Keratinocyte (primary cell): Measurements from ENCODE around the gene SCUBE1. TPM values are rescaled to one million over a fixed set of nuclear protein-coding genes. Genes with fewer than 3 reads are reported as not detected.

Experiments used
- DNase-seq: peaks from one replicate; pipeline ENCODE4 v3.0.0-alpha.2; 2011; ENCODE audit warnings: low read depth, missing footprints, low spot score
- FAIRE-seq: peaks from 2 replicates; lab custom pipeline; 2011; peaks lifted over from hg19 to GRCh38; lab: Jason Lieb, UNC
- H2AFZ ChIP-seq: 2 replicates; pipeline ENCODE4 v1.6.0; 2012; ENCODE audit warnings: low read length, control low read depth, inconsistent platforms; ENCODE audit not compliant: control insufficient read depth
- H3K27ac ChIP-seq: 2 replicates; pipeline ENCODE4 v1.5.1; 2011; ENCODE audit warnings: low read length; ENCODE audit not compliant: control insufficient read depth, insufficient read depth
- H3K27me3 ChIP-seq: 3 replicates; pipeline ENCODE4 v1.6.0; 2011; ENCODE audit warnings: low read length; ENCODE audit not compliant: control insufficient read depth, insufficient read depth; ENCODE audit errors: extremely low read depth
- H3K36me3 ChIP-seq, 2 experiments: 2 replicates in 1 of 2; 3 replicates in 1 of 2; pipeline ENCODE4 v1.5.1; 2011; ENCODE audit warnings: low read length in 2 of 2, mild to moderate bottlenecking in 1 of 2; ENCODE audit not compliant: control insufficient read depth in 2 of 2, insufficient read depth in 2 of 2; ENCODE audit errors: extremely low read depth in 1 of 2
- H3K4me1 ChIP-seq: 3 replicates; pipeline ENCODE4 v1.5.1; 2011; ENCODE audit warnings: low read length; ENCODE audit not compliant: control insufficient read depth, insufficient read depth; ENCODE audit errors: extremely low read depth
- H3K4me2 ChIP-seq: 3 replicates; pipeline ENCODE4 v1.6.0; 2011; ENCODE audit warnings: low read depth, low read length; ENCODE audit not compliant: control insufficient read depth, insufficient read depth; ENCODE audit errors: extremely low read depth
- H3K4me3 ChIP-seq, 3 experiments: fragments of 200-600 bp in 1 of 3; sonication (generic) in 1 of 3; 2 replicates in 2 of 3; 3 replicates in 1 of 3; pipeline ENCODE4 v1.5.1; 2011 to 2016; ENCODE audit warnings: low read length in 3 of 3, mild to moderate bottlenecking in 3 of 3, control low read depth in 2 of 3, inconsistent platforms in 1 of 3, low read depth in 1 of 3, mixed read lengths in 1 of 3, mixed run types in 1 of 3, moderate library complexity in 1 of 3; ENCODE audit not compliant: control insufficient read depth in 2 of 3, insufficient read depth in 2 of 3; ENCODE audit errors: extremely low read depth in 1 of 3
- H3K79me2 ChIP-seq: 2 replicates; pipeline ENCODE4 v1.6.0; 2012; ENCODE audit warnings: low read length; ENCODE audit not compliant: control insufficient read depth, insufficient read depth
- H3K9ac ChIP-seq: 3 replicates; pipeline ENCODE4 v1.6.0; 2011; ENCODE audit warnings: low read length; ENCODE audit not compliant: control insufficient read depth, insufficient read depth; ENCODE audit errors: extremely low read depth
- H3K9me1 ChIP-seq: 3 replicates; pipeline ENCODE4 v1.6.0; 2011; ENCODE audit warnings: low read length; ENCODE audit not compliant: control insufficient read depth, insufficient read depth; ENCODE audit errors: extremely low read depth
- H3K9me3 ChIP-seq: 2 replicates; pipeline ENCODE4 v1.5.1; 2012; ENCODE audit warnings: low read depth, low read length; ENCODE audit not compliant: control insufficient read depth
- H4K20me1 ChIP-seq: 3 replicates; pipeline ENCODE4 v1.6.0; 2011; ENCODE audit warnings: low read length; ENCODE audit not compliant: control insufficient read depth, insufficient read depth; ENCODE audit errors: extremely low read depth
- EZH2 ChIP-seq: IDR thresholded peaks from one replicate; pipeline ENCODE4 v1.6.1; 2012; ENCODE audit warnings: inconsistent platforms, mild to moderate bottlenecking, low read length, moderate library complexity
- dilution Hi-C: fragments of 300-500 bp; cut with MboI; formaldehyde crosslinking; loops from one replicate; pipeline ENCODE4 v1.7.0; 2020; ENCODE audit warnings: low sequenced_read_pairs; ENCODE audit not compliant: extremely low pct_ligation_motif_present
- polyA plus RNA-seq, 5 experiments: library from polyadenylated mRNA; depleted of rRNA in 3 of 5; stranded (reverse) in 3 of 5; stranded (forward) in 1 of 5; unstranded in 1 of 5; fragments of >200 nt; gene quantifications; 1 replicate in 1 of 5; 2 replicates in 3 of 5; 3 replicates in 1 of 5; pipeline versions ENCODE4 v1.2.1 to v1.2.3, GENCODE V29; 2011 to 2012; ENCODE audit warnings: missing spikeins in 2 of 5, low read depth in 1 of 5, low replicate concordance in 1 of 5
- TF ChIP-seq, protein P1 (sequence below), 3 experiments: IDR thresholded peaks in 1 of 3; conservative IDR thresholded peaks in 1 of 3; optimal IDR thresholded peaks in 1 of 3; 2 replicates in 2 of 3; 3 replicates in 1 of 3; pipeline versions ENCODE3 to v1.5.1; 2011; ENCODE audit warnings: low read length in 3 of 3, mild to moderate bottlenecking in 3 of 3, moderate library complexity in 2 of 3, control low read depth in 1 of 3, inconsistent platforms in 1 of 3; ENCODE audit not compliant: insufficient read depth in 2 of 3; ENCODE audit errors: extremely low read depth in 1 of 3

SCUBE1 gene
- polyA plus RNA-seq, 1 donor (not counting 4 experiments of a cell fraction or from before 2014, with no cell fraction given) = not detected

DNA sequence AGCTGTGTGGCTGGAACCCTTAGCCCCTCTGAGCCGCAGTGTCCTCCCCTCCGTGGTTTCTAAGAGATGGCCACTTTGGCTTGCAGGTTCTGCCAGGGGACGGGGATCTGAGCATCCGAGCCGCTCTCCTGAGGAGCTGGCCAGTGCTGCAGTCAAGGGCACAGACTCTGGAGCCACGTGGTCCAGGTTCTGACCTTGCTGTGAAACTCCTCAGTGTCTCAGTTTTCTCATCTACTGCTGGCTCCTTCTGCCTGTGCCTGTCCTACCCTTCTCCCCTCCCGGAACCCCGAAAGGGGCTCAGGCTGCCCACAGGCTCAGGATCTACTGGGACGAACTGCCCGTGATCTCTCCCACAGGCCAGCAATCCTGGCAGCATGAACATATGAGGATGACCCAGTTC, 90.9 kb downstream of the SCUBE1 start:
- no peak overlapping the region for H2AFZ ChIP-seq
- H3K27ac ChIP-seq = no peak overlapping the region
- no peaks in the 10 kb centered on the region for H3K4me1 ChIP-seq
- no peak overlapping the region for H3K9ac ChIP-seq
- no peaks in the 10 kb centered on the region for H3K79me2 ChIP-seq
- no peaks in the 10 kb centered on the region for H3K36me3 ChIP-seq
- H3K4me2 ChIP-seq = no peak overlapping the region
- H3K27me3 ChIP-seq = peaks cover 30% of the 10 kb centered on the region
- dilution Hi-C loops = no loop called here
- H3K9me1 ChIP-seq = no peaks in the 10 kb centered on the region
- TF ChIP-seq, protein P1, sequence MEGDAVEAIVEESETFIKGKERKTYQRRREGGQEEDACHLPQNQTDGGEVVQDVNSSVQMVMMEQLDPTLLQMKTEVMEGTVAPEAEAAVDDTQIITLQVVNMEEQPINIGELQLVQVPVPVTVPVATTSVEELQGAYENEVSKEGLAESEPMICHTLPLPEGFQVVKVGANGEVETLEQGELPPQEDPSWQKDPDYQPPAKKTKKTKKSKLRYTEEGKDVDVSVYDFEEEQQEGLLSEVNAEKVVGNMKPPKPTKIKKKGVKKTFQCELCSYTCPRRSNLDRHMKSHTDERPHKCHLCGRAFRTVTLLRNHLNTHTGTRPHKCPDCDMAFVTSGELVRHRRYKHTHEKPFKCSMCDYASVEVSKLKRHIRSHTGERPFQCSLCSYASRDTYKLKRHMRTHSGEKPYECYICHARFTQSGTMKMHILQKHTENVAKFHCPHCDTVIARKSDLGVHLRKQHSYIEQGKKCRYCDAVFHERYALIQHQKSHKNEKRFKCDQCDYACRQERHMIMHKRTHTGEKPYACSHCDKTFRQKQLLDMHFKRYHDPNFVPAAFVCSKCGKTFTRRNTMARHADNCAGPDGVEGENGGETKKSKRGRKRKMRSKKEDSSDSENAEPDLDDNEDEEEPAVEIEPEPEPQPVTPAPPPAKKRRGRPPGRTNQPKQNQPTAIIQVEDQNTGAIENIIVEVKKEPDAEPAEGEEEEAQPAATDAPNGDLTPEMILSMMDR (optimal IDR thresholded peaks at IDR 0.05 in 1 of 3, IDR thresholded peaks at IDR 0.05 in 1 of 3, conservative IDR thresholded peaks at IDR 0.05 in 1 of 3; ENCODE audit: extremely low read depth in 1 of 3, insufficient read depth in 2 of 3, low read length in 3 of 3) = no peak
- no peak for TF ChIP-seq EZH2
- H3K4me3 ChIP-seq = no peak overlapping the region
- no peaks in the 10 kb centered on the region for H4K20me1 ChIP-seq
- FAIRE-seq (no peak), DNase-seq (no peak)
- no peaks in the 10 kb centered on the region for H3K9me3 ChIP-seq

DNA sequence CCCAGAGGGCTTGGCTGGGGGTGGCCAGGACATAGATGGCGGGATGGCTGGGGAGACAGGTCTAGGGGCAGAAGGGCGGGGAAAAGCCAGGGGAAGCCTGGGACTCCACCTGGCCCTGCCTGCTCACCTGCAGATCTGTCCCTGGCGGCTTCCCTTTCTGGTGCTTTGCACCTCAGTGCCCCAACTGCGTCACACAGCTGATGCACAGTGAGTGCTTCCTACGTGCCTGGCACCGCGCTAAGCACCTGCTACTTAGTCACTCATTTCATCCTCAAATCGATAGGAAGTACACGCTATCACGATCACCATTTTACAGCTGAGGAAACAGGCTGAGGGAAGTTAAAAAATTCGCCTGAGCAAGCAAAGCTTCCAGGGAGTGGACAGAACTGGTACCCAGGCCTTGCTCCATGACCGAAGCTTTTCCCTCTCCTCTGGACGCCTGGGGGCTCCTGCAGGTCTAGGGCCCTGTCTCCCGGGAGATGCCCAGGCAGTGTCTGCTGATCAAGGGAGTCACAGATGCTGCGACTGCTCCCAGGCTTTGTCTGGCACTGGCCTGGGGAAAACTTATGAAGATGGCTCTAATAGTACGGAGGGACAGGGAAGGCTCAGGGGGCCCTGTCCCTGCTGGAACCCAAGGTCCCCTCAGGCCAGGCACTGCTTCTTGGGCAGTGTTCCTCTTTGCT, 93.2 kb downstream of the SCUBE1 start:
- dilution Hi-C loops = no loop called here
- no peak overlapping the region for H3K4me2 ChIP-seq
- no peak overlapping the region for H3K27ac ChIP-seq
- H3K4me1 ChIP-seq = no peaks in the 10 kb centered on the region
- H3K9me3 ChIP-seq = no peaks in the 10 kb centered on the region
- TF ChIP-seq, protein P1 (optimal IDR thresholded peaks at IDR 0.05 in 1 of 3, IDR thresholded peaks at IDR 0.05 in 1 of 3, conservative IDR thresholded peaks at IDR 0.05 in 1 of 3; ENCODE audit: extremely low read depth in 1 of 3, insufficient read depth in 2 of 3, low read length in 3 of 3) = no peak
- no peak for TF ChIP-seq EZH2
- no peak overlapping the region for H2AFZ ChIP-seq
- DNase-seq (no peak), FAIRE-seq (no peak)
- H3K79me2 ChIP-seq = no peaks in the 10 kb centered on the region
- H3K27me3 ChIP-seq = peaks cover 6% of the 10 kb centered on the region
- H3K4me3 ChIP-seq = no peak overlapping the region
- no peaks in the 10 kb centered on the region for H3K36me3 ChIP-seq
- H3K9me1 ChIP-seq = no peaks in the 10 kb centered on the region
- H4K20me1 ChIP-seq = no peaks in the 10 kb centered on the region
- no peak overlapping the region for H3K9ac ChIP-seq
